MCF 10A (cell line): ENCODE measurements around the gene SP7. TPM values are rescaled to one million over a fixed set of nuclear protein-coding genes. Genes with fewer than 3 reads are reported as not detected.
A peak's percentile ranks its signal among the peaks of the same experiment; 100 is the strongest.

Source experiments
- BruUV-seq: library from RNA; stranded (reverse); fragments of 400-500 nt; replicated peaks from 2 replicates; lab custom pipeline; 2021; lab: Mats Ljungman, UMichigan
- CTCF ChIA-PET: fragments of 300-600 bp; sonication (Branson Sonifier 250); formaldehyde crosslinking; extraction: SDS; loops from one replicate; lab custom pipeline; 2021; ENCODE audit warnings: antibody characterized with exemption, inconsistent platforms; lab: Yijun Ruan, JAX
- POLR2A ChIA-PET: fragments of 300-600, 350-650 bp; sonication (Branson Sonifier 250); formaldehyde crosslinking; extraction: SDS; loops from one replicate; lab custom pipeline; 2020; ENCODE audit warnings: antibody characterized with exemption, inconsistent platforms; lab: Yijun Ruan, JAX
- DNase-seq: peaks from one replicate; pipeline ENCODE4 v3.0.0-alpha.2; 2018; ENCODE audit not compliant: unreplicated experiment
- H3K27ac Mint-ChIP-seq: one replicate; pipeline ENCODE4 v1.8.0; 2022; ENCODE audit warnings: mild to moderate bottlenecking, low read depth, mixed read lengths; ENCODE audit not compliant: unreplicated experiment
- H3K27me3 Mint-ChIP-seq: one replicate; pipeline ENCODE4 v1.8.0; 2022; ENCODE audit warnings: mixed read lengths; ENCODE audit not compliant: insufficient read depth, unreplicated experiment
- H3K36me3 Mint-ChIP-seq: one replicate; pipeline ENCODE4 v1.8.0; 2022; ENCODE audit warnings: mild to moderate bottlenecking, moderate library complexity, mixed read lengths; ENCODE audit not compliant: insufficient read depth, unreplicated experiment
- H3K4me1 Mint-ChIP-seq: one replicate; pipeline ENCODE4 v1.8.0; 2022; ENCODE audit warnings: mixed read lengths; ENCODE audit not compliant: insufficient read depth, unreplicated experiment
- H3K4me3 Mint-ChIP-seq: one replicate; pipeline ENCODE4 v1.8.0; 2022; ENCODE audit warnings: mild to moderate bottlenecking, moderate library complexity, mixed read lengths; ENCODE audit not compliant: unreplicated experiment
- H3K9me3 Mint-ChIP-seq: one replicate; pipeline ENCODE4 v1.8.0; 2022; ENCODE audit warnings: mixed read lengths; ENCODE audit not compliant: unreplicated experiment
- intact Hi-C: fragments of 100-400 bp; cut with micrococcal nuclease; formaldehyde crosslinking; loops from 2 replicates; pipeline ENCODE4 v1.14.1; 2022
- total RNA-seq: library from RNA; stranded (reverse); gene quantifications from 2 replicates; pipeline ENCODE4 v1.2.3, GENCODE V29; 2022
- TF ChIP-seq, protein P1 (sequence below): fragments of 200-600 bp; IDR thresholded peaks from one replicate; pipeline ENCODE4 v1.8.0; 2022; ENCODE audit warnings: antibody characterized with exemption, mild to moderate bottlenecking; ENCODE audit not compliant: unreplicated experiment

The SP7 gene
- total RNA-seq, 1 experiment from 2014 or later = not detected

DNA sequence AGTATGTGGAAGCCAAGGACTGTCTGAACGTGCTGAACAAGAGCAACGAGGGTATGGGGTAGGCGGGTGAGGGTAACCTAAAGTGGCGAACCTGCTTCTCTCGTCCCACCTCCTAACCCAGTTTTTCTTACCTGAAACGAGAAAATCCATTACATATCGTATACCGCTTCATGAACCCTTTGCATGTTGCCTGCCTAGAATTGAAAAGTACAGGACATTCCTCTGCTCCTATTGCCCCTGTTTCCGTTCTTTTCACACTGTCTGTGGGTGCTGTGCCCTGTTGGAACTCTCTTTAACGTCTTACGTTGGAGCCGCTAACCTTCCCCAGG is 40.3 kb downstream of the SP7 start:
- no peak for DNase-seq
- Mint-ChIP-seq H3K9me3 (no peaks in the 10 kb centered on the region), H3K27me3 (no peaks in the 10 kb centered on the region), H3K4me3 (peak overlapping the region; percentile 95), H3K27ac (peak overlapping the region; percentile 97), H3K36me3 (peaks cover 36% of the 10 kb centered on the region), H3K4me1 (peaks cover 26% of the 10 kb centered on the region)
- TF ChIP-seq, protein P1, sequence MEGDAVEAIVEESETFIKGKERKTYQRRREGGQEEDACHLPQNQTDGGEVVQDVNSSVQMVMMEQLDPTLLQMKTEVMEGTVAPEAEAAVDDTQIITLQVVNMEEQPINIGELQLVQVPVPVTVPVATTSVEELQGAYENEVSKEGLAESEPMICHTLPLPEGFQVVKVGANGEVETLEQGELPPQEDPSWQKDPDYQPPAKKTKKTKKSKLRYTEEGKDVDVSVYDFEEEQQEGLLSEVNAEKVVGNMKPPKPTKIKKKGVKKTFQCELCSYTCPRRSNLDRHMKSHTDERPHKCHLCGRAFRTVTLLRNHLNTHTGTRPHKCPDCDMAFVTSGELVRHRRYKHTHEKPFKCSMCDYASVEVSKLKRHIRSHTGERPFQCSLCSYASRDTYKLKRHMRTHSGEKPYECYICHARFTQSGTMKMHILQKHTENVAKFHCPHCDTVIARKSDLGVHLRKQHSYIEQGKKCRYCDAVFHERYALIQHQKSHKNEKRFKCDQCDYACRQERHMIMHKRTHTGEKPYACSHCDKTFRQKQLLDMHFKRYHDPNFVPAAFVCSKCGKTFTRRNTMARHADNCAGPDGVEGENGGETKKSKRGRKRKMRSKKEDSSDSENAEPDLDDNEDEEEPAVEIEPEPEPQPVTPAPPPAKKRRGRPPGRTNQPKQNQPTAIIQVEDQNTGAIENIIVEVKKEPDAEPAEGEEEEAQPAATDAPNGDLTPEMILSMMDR = no peak
- BruUV-seq = TSS peak; percentile 46
- CTCF ChIA-PET = interaction anchor here (0.9 to 14.9 kb wide), 6 partner anchors 18 to 82 kb away, joined by 3 to 275 read pairs (median 6); partner anchors contain the start of gene AAAS
- intact Hi-C loops = no loop called here
- POLR2A ChIA-PET = interaction anchor here (0.6 to 4.6 kb wide), 20 partner anchors 13 to 252 kb away, joined by 3 to 69 read pairs (median 6); partner anchors contain the start of genes AAAS, CSAD, ESPL1 and PRR13

GRCh38 chr12:53295070-53295890 is 40.9 kb downstream of the SP7 start, which contains the start of gene PFDN5:
Gene PFDN5, plus strand, starts transcription at chr12:53295542. Its CDS starts 26 bp downstream, at chr12:53295568.
- peaks cover 30% of the 10 kb centered on the region for H3K36me3 Mint-ChIP-seq
- peak; percentile 85 for DNase-seq
- peak within 1 kb of the TSS; percentile 95 for H3K4me3 Mint-ChIP-seq
- intact Hi-C loops = no loop called here
- no peaks in the 10 kb centered on the region for H3K27me3 Mint-ChIP-seq
- H3K27ac Mint-ChIP-seq = peak within 1 kb of the TSS; percentile 97
- peaks cover 20% of the 10 kb centered on the region for H3K4me1 Mint-ChIP-seq
- POLR2A ChIA-PET = interaction anchor here (0.6 to 4.6 kb wide), 29 partner anchors 9 to 289 kb away, joined by 3 to 69 read pairs (median 4); partner anchors contain the start of genes AAAS, CSAD, EIF4B and ESPL1
- BruUV-seq = no TSS peak
- TF ChIP-seq, protein P1 = no peak
- CTCF ChIA-PET = interaction anchor here (0.6 to 14.9 kb wide), 8 partner anchors 17 to 135 kb away, joined by 3 to 275 read pairs (median 6); partner anchors contain the start of gene AAAS
- no peaks in the 10 kb centered on the region for H3K9me3 Mint-ChIP-seq

DNA sequence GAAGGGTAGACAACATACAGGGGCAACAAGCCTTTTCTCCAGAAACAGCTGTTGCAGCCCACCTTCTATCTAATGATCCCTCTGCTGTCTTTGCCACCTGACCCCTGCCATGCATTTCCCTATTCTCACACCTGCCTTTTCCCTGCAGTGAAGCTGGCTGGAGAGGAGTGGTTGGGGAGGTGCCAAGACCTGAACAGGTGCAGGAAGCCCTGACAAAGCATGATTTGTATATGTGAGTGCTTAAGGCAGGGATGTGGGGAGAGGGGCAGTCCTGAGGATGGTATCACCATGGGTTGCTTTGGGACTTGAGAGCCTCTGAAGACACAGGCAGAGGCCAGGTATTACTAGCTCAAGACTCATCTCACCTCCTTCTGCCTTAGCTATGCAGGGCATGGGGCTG is 43.7 kb downstream of the SP7 start:
- peaks cover 19% of the 10 kb centered on the region for H3K36me3 Mint-ChIP-seq
- H3K4me1 Mint-ChIP-seq = peaks cover 12% of the 10 kb centered on the region
- no peak for DNase-seq
- H3K9me3 Mint-ChIP-seq = no peaks in the 10 kb centered on the region
- POLR2A ChIA-PET = interaction anchor here (1.1 kb wide), 2 partner anchors 87 to 214 kb away, joined by 3 read pairs; partner anchors contain the start of genes SP1 and SPRYD3
- no peaks in the 10 kb centered on the region for H3K27me3 Mint-ChIP-seq
- no TSS peak for BruUV-seq
- intact Hi-C loops = no loop called here
- CTCF ChIA-PET = interaction anchor here (0.5 to 14.9 kb wide), 7 partner anchors 9 to 226 kb away, joined by 3 to 275 read pairs (median 4); no protein-coding TSS in a partner anchor
- H3K4me3 Mint-ChIP-seq = no peak overlapping the region
- no peak overlapping the region for H3K27ac Mint-ChIP-seq
- TF ChIP-seq, protein P1 = no peak

DNA sequence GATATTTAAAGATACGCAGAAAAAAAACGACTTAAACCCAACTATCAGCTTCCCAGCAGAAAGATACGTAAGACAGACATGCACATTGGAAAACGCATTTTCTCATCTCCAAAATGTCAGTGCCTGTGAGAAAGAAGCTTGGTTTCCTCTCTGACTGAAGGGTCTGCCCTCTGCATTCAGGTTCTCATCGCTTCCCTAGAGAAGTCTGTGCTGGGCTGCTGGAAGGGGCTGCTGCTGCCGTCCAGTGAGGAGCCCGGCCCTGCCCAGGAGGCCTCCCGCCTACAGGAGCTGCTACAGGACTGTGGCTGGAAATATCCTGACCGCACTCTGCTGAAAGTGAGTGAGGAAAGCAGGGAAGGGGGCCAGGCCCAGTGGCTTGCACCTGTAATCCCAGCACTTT is 45.5 kb downstream of the SP7 start:
- intact Hi-C loops = no loop called here
- no peak for DNase-seq

More for the DNA sequence above, 45.5 kb downstream of the SP7 start:
- TF ChIP-seq, protein P1 = no peak
- no TSS peak for BruUV-seq
- ChIA-PET POLR2A (interaction anchor here (0.7 kb wide), 1 partner anchor 158 kb away, joined by 3 read pairs; no protein-coding TSS in a partner anchor), CTCF (interaction anchor here (0.8 to 14.9 kb wide), 7 partner anchors 22 to 236 kb away, joined by 3 to 275 read pairs (median 5); partner anchors contain the start of genes AAAS, ESPL1 and ITGB7)
- Mint-ChIP-seq H3K9me3 (no peaks in the 10 kb centered on the region), H3K4me3 (no peak overlapping the region), H3K27ac (no peak overlapping the region), H3K4me1 (peaks cover 11% of the 10 kb centered on the region), H3K27me3 (no peaks in the 10 kb centered on the region), H3K36me3 (peaks cover 14% of the 10 kb centered on the region)
